K562 (cell line): Measurements from ENCODE around the gene KBTBD6. TPM values are rescaled to one million over a fixed set of nuclear protein-coding genes. Genes with fewer than 3 reads are reported as not detected.

Source experiments
- CREB1 ChIP-seq, 2 experiments: sonication (generic) in 1 of 2; formaldehyde crosslinking in 1 of 2; IDR thresholded peaks; 2 replicates each; pipeline versions ENCODE4 v1.6.1 to v1.8.0; 2012 to 2022; ENCODE audit warnings: inconsistent platforms in 1 of 2, mild to moderate bottlenecking in 1 of 2, missing genetic modification reagents in 1 of 2, moderate library complexity in 1 of 2
- HMGN3 ChIP-seq: IDR thresholded peaks from 2 replicates; pipeline ENCODE4 v1.6.1; 2011; ENCODE audit warnings: borderline replicate concordance, low read depth, mild to moderate bottlenecking, mixed read lengths, low read length; ENCODE audit not compliant: insufficient read length; ENCODE audit errors: extremely low read depth
- L3MBTL2 ChIP-seq: fragments of 450-650 bp; IDR thresholded peaks from 2 replicates; pipeline ENCODE4 v1.6.1; 2016; ENCODE audit warnings: mild to moderate bottlenecking, moderate library complexity
- MYBL2 ChIP-seq, 2 experiments: fragments of 450-650 bp in 1 of 2; sonication (generic) in 1 of 2; formaldehyde crosslinking in 1 of 2; IDR thresholded peaks; 2 replicates each; pipeline versions ENCODE4 v1.6.1 to v1.8.1; 2017 to 2022; ENCODE audit warnings: borderline replicate concordance in 1 of 2, inconsistent platforms in 1 of 2, low read depth in 1 of 2, mild to moderate bottlenecking in 1 of 2, missing genetic modification reagents in 1 of 2, moderate library complexity in 1 of 2
- MYC ChIP-seq, 2 experiments: fragments of 250-450 bp in 1 of 2; sonication (Bioruptor Pico) in 1 of 2; IDR thresholded peaks; 2 replicates each; pipeline versions ENCODE4 v1.5.1 to v1.6.1; 2012 to 2021; ENCODE audit warnings: low read depth in 2 of 2, borderline replicate concordance in 1 of 2, improper control_type of control experiment in 1 of 2, low read length in 1 of 2, mild to moderate bottlenecking in 1 of 2, moderate library complexity in 1 of 2
- TRIM24 ChIP-seq, 2 experiments: fragments of 450-650 bp; IDR thresholded peaks; 2 replicates each; pipeline ENCODE4 v1.6.1; 2016
- ZNF316 ChIP-seq: fragments of 450-650 bp; IDR thresholded peaks from 2 replicates; pipeline ENCODE4 v1.6.1; 2016
- ZNF318 ChIP-seq, 2 experiments: fragments of 450-650 bp; IDR thresholded peaks; 2 replicates each; pipeline ENCODE4 v1.6.1; 2016; ENCODE audit warnings: mild to moderate bottlenecking in 2 of 2, borderline replicate concordance in 1 of 2, low read depth in 1 of 2, moderate library complexity in 1 of 2
- polyA plus RNA-seq, 8 experiments: library from polyadenylated mRNA; depleted of rRNA in 4 of 8; stranded (reverse) in 5 of 8; unstranded in 3 of 8; fragments of >200 nt; fragmentation: Nextera tagmentation in 2 of 8; fragmentation: Illumina TruSeq in 1 of 8; extraction: Ambion mirVana in 2 of 8; extraction: Trizol in 1 of 8; gene quantifications; 2 replicates each; pipeline versions ENCODE4 v1.2.1 to v1.2.3, GENCODE V29; 2011 to 2014; ENCODE audit warnings: inconsistent platforms in 1 of 8, missing spikeins in 1 of 8
- total RNA-seq, 7 experiments: library from RNA; depleted of rRNA in 6 of 7; stranded (reverse); fragments of >200 nt in 6 of 7; fragmentation: Illumina TruSeq in 2 of 7; extraction: Trizol in 2 of 7; gene quantifications; 2 replicates each; pipeline versions ENCODE4 v1.2.1 to v1.2.3, GENCODE V29; 2011 to 2021; ENCODE audit warnings: low replicate concordance in 1 of 7
- TF ChIP-seq, protein P1 (sequence below): fragments of 450-650 bp; IDR thresholded peaks from 2 replicates; pipeline ENCODE4 v1.6.1; 2016
- TF ChIP-seq, protein P2 (sequence below): fragments of 450-650 bp; IDR thresholded peaks from 2 replicates; pipeline ENCODE4 v1.7.1; 2018; ENCODE audit warnings: mild to moderate bottlenecking, low read depth; ENCODE audit not compliant: partially characterized antibody
- TF ChIP-seq, protein P3 (sequence below), 2 experiments: fragments of 450-650 bp; conservative IDR thresholded peaks; 2 replicates each; pipeline ENCODE4 v1.6.1; 2017; ENCODE audit warnings: mild to moderate bottlenecking in 2 of 2, moderate library complexity in 2 of 2

The KBTBD6 gene
- total and polyA plus RNA-seq, 9 of the 15 experiments (the other 6 are each of a cell fraction or from before 2014, with no cell fraction given) = 1.9 to 4.9 (median 3.2) TPM

GRCh38 chr13:41136396-41137031 is 3.9 kb upstream of the KBTBD6 start (continued):
- peak; percentile 45; the same call in 1 of the 2 replicates for TF ChIP-seq MYC (IDR thresholded peaks at IDR 0.05; ENCODE audit: low read depth, low read length)
- TF ChIP-seq MYC (CRISPR knock-in tag; IDR thresholded peaks at IDR 0.05; ENCODE audit: borderline replicate concordance, low read depth) = no peak
- no peak for TF ChIP-seq HMGN3
- peak; percentile 51; the same call in 1 of the 2 replicates for TF ChIP-seq L3MBTL2
- no peak for TF ChIP-seq CREB1 (IDR thresholded peaks at IDR 0.05)
- TF ChIP-seq CREB1 (CRISPR knock-in tag; IDR thresholded peaks at IDR 0.05) = no peak
- peak; percentile 78 to 81 for TF ChIP-seq TRIM24 (IDR thresholded peaks at IDR 0.05)
- TF ChIP-seq, protein P1, sequence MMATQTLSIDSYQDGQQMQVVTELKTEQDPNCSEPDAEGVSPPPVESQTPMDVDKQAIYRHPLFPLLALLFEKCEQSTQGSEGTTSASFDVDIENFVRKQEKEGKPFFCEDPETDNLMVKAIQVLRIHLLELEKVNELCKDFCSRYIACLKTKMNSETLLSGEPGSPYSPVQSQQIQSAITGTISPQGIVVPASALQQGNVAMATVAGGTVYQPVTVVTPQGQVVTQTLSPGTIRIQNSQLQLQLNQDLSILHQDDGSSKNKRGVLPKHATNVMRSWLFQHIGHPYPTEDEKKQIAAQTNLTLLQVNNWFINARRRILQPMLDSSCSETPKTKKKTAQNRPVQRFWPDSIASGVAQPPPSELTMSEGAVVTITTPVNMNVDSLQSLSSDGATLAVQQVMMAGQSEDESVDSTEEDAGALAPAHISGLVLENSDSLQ = peak; percentile 78
- TF ChIP-seq MYBL2 (IDR thresholded peaks at IDR 0.05; ENCODE audit: low read depth) = peak; percentile 49; the same call in 1 of the 2 replicates
- TF ChIP-seq MYBL2 (CRISPR knock-in tag; IDR thresholded peaks at IDR 0.05; ENCODE audit: borderline replicate concordance) = no peak
- TF ChIP-seq, protein P2, sequence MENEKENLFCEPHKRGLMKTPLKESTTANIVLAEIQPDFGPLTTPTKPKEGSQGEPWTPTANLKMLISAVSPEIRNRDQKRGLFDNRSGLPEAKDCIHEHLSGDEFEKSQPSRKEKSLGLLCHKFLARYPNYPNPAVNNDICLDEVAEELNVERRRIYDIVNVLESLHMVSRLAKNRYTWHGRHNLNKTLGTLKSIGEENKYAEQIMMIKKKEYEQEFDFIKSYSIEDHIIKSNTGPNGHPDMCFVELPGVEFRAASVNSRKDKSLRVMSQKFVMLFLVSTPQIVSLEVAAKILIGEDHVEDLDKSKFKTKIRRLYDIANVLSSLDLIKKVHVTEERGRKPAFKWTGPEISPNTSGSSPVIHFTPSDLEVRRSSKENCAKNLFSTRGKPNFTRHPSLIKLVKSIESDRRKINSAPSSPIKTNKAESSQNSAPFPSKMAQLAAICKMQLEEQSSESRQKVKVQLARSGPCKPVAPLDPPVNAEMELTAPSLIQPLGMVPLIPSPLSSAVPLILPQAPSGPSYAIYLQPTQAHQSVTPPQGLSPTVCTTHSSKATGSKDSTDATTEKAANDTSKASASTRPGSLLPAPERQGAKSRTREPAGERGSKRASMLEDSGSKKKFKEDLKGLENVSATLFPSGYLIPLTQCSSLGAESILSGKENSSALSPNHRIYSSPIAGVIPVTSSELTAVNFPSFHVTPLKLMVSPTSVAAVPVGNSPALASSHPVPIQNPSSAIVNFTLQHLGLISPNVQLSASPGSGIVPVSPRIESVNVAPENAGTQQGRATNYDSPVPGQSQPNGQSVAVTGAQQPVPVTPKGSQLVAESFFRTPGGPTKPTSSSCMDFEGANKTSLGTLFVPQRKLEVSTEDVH = no peak
- TF ChIP-seq, protein P3, sequence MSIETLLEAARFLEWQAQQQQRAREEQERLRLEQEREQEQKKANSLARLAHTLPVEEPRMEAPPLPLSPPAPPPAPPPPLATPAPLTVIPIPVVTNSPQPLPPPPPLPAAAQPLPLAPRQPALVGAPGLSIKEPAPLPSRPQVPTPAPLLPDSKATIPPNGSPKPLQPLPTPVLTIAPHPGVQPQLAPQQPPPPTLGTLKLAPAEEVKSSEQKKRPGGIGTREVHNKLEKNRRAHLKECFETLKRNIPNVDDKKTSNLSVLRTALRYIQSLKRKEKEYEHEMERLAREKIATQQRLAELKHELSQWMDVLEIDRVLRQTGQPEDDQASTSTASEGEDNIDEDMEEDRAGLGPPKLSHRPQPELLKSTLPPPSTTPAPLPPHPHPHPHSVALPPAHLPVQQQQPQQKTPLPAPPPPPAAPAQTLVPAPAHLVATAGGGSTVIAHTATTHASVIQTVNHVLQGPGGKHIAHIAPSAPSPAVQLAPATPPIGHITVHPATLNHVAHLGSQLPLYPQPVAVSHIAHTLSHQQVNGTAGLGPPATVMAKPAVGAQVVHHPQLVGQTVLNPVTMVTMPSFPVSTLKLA (conservative IDR thresholded peaks at IDR 0.05) = 0 out of 4 replicates have a peak, but pooled peaks of 1 of the 2 experiments have one; percentile 22
- no peak for TF ChIP-seq ZNF318 (IDR thresholded peaks at IDR 0.05; ENCODE audit: borderline replicate concordance in 1 of 2, low read depth in 1 of 2)
- peak; percentile 64 for TF ChIP-seq ZNF316
